Thymus (tissue), 11 donors: Measurements from ENCODE around the gene SLC24A2. TPM values are rescaled to one million over a fixed set of nuclear protein-coding genes. Genes with fewer than 3 reads are reported as not detected.

Source experiments
- DNase-seq, 9 donors: peaks; one replicate each; pipeline ENCODE4 v3.0.0-alpha.2; 2013; ENCODE audit warnings: low spot score in 9 of 9, low read depth in 6 of 9, missing footprints in 1 of 9
- H3K27ac ChIP-seq, 2 donors: one replicate each; pipeline ENCODE4 v1.5.1; 2013; ENCODE audit warnings: control low read depth in 1 of 2, low read depth in 1 of 2, low read length in 1 of 2, mild to moderate bottlenecking in 1 of 2, moderate library complexity in 1 of 2
- H3K27me3 ChIP-seq, 2 donors: one replicate each; pipeline ENCODE4 v1.5.1; 2013; ENCODE audit warnings: low read length in 1 of 2; ENCODE audit not compliant: control insufficient read depth in 2 of 2, insufficient read depth in 1 of 2
- H3K36me3 ChIP-seq, 2 donors: one replicate each; pipeline ENCODE4 v1.5.1; 2013; ENCODE audit warnings: low read length in 1 of 2, mild to moderate bottlenecking in 1 of 2, moderate library complexity in 1 of 2; ENCODE audit not compliant: control insufficient read depth in 2 of 2, insufficient read depth in 2 of 2
- H3K4me1 ChIP-seq, 2 donors: one replicate each; pipeline ENCODE4 v1.5.1; 2013; ENCODE audit warnings: low read length in 2 of 2; ENCODE audit not compliant: control insufficient read depth in 2 of 2, insufficient read depth in 2 of 2
- H3K4me3 ChIP-seq, 2 donors: one replicate each; pipeline ENCODE4 v1.5.1; 2013; ENCODE audit warnings: low read length in 2 of 2, control low read depth in 1 of 2, mild to moderate bottlenecking in 1 of 2
- H3K9me3 ChIP-seq, 2 donors: one replicate each; pipeline ENCODE4 v1.5.1; 2013; ENCODE audit warnings: low read length in 1 of 2, mild to moderate bottlenecking in 1 of 2; ENCODE audit not compliant: control insufficient read depth in 2 of 2, insufficient read depth in 1 of 2
- WGBS: extraction: QIAGEN DNeasy Blood & Tissue Kit; methylation state at CpG from one replicate; pipeline ENCODE4 v1.1.7; 2013; 5-methylcytosine and 5-hydroxymethylcytosine counted together
- polyA plus RNA-seq: library from polyadenylated mRNA; stranded (reverse); fragments of 200-250 nt; gene quantifications from one replicate; pipeline ENCODE4 v1.2.3, GENCODE V29; 2013
- total RNA-seq: library from RNA; stranded (reverse); fragments of 120-200 nt; gene quantifications from one replicate; pipeline ENCODE4 v1.2.4, GENCODE V29; 2013
- donor health status: healthy.

The SLC24A2 gene
- total and polyA plus RNA-seq, 2 donors, result 0.05 TPM

DNA sequence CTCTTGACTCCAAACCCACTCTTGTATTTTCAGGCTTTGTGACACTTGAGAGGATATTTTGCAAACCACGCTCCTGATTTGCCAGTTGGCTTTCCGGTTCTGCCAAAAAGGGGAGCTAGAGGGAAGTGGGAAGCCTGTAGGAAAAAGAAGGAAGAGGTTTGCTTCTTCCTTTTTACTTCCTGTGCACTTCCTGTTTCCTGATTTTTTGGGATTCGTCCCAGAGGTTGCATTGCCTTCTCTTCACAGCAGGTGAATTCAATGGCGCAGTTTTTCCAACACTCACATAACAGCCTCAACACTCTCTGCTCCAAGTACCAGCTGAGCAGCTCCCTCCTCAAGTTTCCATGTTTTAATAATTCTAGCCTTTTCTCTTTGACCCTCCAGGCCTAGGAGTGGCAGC, 47.7 kb downstream of the SLC24A2 start:
- no peak overlapping the region for H3K27ac ChIP-seq
- no peaks in the 10 kb centered on the region for H3K9me3 ChIP-seq
- H3K4me1 ChIP-seq, result no peaks in the 10 kb centered on the region
- no peaks in the 10 kb centered on the region for H3K36me3 ChIP-seq
- no peaks in the 10 kb centered on the region for H3K27me3 ChIP-seq
- DNase-seq, result no peak
- 77% methylated on average over 4 of the region's 4 CpGs for WGBS
- H3K4me3 ChIP-seq, result no peak overlapping the region
